GM21423 (cell line): ENCODE data around the gene PLCB3.
"Not testable (repeated sequence)": the region's sequence is repeated elsewhere in the genome, so short reads cannot be mapped to it uniquely, and the experiment has no call there.

Source experiments
- ATAC-seq: cut with Tn5 transposase; IDR thresholded peaks from one replicate; pipeline ENCODE4 v1.9.1; 2021; ENCODE audit warnings: mild to moderate bottlenecking, moderate library complexity; ENCODE audit not compliant: unreplicated experiment

Gene PLCB3

GRCh38 chr11:64235437-64236161, 15.7 kb upstream of the PLCB3 start:
- ATAC-seq: no peak

DNA sequence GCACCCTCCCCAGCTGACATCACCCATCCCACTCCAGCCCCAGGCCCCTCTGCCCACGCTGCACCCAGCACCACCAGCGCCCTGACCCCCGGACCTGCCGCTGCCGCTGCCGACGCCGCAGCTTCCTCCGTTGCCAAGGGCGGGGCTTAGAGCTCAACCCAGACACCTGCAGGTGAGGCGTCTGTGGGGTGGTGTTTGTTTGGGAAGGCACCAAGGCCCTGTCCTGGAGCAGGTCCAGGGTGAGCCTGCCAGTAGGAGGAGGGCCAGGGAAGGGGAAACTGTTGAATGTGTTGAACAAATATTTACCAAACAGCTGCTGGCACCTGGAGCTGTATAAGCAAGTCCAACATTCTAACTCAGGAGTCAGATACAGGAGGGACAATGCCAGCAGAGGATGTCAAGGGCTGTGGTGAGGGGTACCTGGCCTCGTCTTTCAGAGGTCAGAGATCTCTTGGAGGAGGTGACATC, 13.8 kb upstream of the PLCB3 start:
- no peak for ATAC-seq

GRCh38 chr11:64238076-64238475, 13.3 kb upstream of the PLCB3 start:
- ATAC-seq: no peak

- no peak for ATAC-seq
These were observed 12.3 kb upstream of the PLCB3 start for GRCh38 chr11:64238999-64239398.

GRCh38 chr11:64239662-64240434, 11.5 kb upstream of the PLCB3 start:
- ATAC-seq: no peak

GRCh38 chr11:64240435-64241240, 10.7 kb upstream of the PLCB3 start, which contains the start of gene FKBP2:
Gene FKBP2 (plus strand): TSS chr11:64241095. CDS start chr11:64242388, 1,293 bp downstream.
- ATAC-seq: peak; percentile 47

GRCh38 chr11:64241241-64241490, 10.2 kb upstream of the PLCB3 start:
- peak; percentile 72 for ATAC-seq

DNA sequence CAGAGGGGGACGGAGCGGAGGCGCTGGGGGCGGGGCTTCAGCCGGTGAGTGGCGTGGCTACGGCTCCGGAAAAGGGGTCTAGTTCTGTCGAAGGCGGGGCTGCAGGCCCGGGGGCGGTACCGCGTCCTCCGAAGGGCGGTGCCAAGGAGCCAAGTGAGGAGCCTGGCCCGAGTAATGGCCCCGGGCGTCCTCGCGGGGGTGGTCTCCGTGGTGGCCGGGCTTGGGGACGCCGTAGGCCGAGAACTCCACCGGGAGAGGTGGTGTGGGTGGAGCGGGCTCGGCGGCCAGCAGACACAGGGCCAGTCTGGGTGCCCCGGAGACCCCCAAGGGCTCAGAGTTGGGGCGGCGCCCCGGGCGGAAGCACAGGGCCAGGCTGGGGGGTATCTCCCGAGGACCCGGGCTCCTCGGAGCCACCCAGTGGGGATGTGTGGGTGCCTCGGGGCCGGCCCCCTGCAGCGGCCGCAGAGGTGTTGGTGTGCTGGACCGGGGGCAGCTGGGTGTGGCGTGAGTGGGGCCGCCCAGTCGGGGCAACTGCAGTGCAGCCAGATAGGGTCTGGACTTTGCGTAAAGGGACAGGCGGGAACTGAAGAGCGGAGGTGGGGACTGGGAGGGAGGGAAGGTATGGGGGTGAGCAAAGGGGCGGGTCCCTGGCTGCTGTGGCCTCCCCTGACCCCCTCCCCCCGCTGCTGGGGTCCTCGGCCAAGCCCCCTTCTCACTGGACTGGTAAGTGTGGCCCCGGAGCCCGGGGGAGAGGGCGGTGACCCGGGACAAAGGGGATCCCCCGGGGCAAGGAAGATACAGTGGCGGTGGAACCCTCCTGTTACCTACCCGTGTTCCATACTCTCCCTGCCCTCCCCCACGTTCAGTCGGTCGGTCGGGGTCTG, 9.6 kb upstream of the PLCB3 start:
- peak; percentile 2 for ATAC-seq

GRCh38 chr11:64243236-64243854, 8.0 kb upstream of the PLCB3 start:
- no peak for ATAC-seq

GRCh38 chr11:64244107-64244506, 7.2 kb upstream of the PLCB3 start:
- no peak for ATAC-seq

DNA sequence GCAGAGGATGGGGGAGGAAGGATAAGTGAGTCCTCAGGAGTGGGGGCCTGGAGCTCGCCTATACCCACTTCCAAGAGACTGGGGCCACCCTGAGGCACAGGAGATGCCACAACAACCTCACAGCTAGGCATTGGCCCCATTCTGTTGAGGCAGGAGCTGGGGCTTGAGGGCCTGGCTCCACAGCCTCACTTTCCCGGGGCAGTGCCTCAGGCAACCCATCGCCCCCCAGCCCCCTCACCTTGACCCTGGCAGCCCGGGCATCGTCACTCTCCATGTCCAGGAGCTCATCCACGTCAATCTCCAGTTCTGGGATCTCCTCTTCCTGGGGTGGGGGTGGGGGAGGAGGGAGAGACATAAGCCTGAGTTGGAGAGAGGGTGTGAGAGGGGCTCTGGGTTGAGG, 6.4 kb upstream of the PLCB3 start:
- ATAC-seq: no peak

DNA sequence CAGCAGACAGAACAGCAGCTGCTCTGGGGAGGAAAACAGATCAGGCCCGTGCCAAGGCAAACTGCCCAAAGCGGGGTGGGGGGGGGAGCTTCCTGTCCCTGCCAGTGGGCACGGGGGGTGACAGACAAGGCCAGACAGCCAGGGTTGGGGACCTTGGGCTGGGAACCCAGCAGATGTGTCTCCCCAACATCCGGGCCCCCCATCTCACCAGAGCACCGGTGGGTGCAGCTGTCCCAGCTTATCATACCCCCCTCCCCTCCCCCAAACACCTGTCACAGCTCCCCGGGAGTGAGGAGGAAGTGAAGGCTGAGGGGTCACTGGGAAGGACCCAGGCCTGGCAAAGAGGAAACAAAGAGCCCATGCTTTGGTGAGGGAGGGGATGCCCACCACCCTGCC, 5.9 kb upstream of the PLCB3 start:
- no peak for ATAC-seq

- ATAC-seq: no peak
These were observed 5.3 kb upstream of the PLCB3 start for GRCh38 chr11:64245797-64246620.

DNA sequence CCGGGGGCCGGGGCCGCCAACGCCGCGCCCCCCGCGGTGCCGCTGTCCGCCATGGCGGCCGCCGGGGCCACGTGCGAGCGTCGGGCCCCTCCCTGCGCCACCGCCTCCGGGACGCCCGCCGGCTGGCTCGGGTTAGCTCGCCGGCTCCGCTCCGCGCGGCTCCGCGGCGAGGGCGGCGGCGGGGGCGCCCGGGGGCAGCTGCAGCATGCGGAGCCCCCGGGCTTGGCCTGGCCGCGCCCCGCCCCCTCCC, 4.8 kb upstream of the PLCB3 start:
- ATAC-seq: not testable (repeated sequence)

GRCh38 chr11:64246871-64247728, 4.2 kb upstream of the PLCB3 start, which contains the start of gene PPP1R14B:
Gene PPP1R14B (minus strand): TSS chr11:64246943. CDS start chr11:64246673, 270 bp downstream.
- ATAC-seq: no peak

DNA sequence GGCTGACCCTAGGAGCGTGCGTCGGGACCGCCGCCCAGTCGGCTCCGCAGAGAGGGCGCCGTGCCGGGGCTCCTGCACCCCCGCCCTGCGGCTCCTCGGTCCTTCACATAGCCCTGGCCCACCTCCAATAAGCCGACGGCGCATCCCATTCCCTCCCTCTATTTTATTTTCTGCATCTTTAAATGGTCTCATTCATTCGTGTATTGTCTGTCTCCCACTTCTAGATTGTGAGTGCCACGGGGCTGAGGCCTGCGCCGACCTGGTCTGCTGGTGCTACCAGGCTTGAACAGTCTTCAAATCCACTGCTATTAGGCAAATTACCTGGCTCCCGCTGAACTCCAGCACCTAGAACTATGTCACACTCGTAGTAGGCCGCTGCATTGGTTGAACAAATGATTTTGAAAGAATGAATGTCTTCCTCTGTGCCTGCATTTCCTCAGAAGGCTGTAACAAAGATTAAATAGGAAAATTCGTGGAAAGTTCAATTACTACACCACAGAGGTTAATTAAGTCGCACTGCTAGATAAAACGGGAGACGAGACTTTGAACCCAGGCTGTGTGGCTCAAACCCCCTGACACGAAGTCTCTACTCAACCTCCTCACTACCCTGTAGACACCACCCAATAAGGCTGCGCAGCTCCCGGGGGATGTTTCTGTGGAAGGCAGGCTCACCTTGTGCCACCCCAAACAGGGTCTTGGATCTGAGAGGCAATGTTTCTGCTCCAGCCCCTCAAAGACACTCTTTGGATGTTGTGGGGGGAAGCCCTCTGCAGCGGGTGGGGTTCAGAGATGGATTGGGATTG, 3.4 kb upstream of the PLCB3 start:
- no peak for ATAC-seq

- no peak for ATAC-seq
These were observed 2.8 kb upstream of the PLCB3 start for GRCh38 chr11:64248578-64248977.

GRCh38 chr11:64249038-64249437, 2.3 kb upstream of the PLCB3 start:
- ATAC-seq: no peak
